GM19240 (cell line): ENCODE results near the gene KCTD18.

Source experiments
- DNase-seq: peaks from one replicate; pipeline ENCODE4 v3.0.0; 2011; ENCODE audit warnings: low spot score; ENCODE audit not compliant: insufficient read length

The KCTD18 gene

GRCh38 chr2:200486529-200486928 is 23.3 kb downstream of the KCTD18 start:
- DNase-seq: no peak

GRCh38 chr2:200484934-200485333 is 24.9 kb downstream of the KCTD18 start:
- DNase-seq: no peak

- DNase-seq: no peak
Measured at GRCh38 chr2:200483729-200484198, 26.1 kb downstream of the KCTD18 start.

GRCh38 chr2:200482194-200482593 is 27.7 kb downstream of the KCTD18 start:
- no peak for DNase-seq

DNA sequence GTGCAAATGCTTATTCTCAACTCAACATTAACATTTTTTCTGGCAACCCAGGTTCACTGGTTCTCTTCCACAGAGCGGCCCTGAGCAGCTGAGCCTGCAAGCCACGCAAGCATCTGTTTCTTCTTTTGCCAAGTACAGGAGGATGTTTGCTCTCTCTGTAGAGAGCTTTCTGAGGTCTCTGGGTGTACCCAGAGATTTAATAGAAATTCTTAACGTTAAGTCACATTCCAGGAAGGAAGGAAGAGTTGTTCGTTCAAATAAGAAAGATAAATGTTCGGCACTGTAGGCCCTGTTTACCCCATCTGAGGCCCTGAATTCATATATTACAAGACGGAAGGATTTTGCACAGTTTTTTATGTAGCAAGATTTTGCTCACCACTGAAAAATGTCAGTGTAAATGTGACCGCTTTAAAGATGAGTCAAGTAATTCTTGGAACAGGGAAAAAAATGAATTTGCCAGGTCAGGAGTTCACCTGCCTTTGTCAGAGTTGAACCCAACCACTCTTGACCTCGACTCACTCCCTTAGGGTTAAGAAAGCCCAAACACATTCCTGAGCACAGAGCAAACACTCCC is 30.1 kb downstream of the KCTD18 start:
- no peak for DNase-seq

DNA sequence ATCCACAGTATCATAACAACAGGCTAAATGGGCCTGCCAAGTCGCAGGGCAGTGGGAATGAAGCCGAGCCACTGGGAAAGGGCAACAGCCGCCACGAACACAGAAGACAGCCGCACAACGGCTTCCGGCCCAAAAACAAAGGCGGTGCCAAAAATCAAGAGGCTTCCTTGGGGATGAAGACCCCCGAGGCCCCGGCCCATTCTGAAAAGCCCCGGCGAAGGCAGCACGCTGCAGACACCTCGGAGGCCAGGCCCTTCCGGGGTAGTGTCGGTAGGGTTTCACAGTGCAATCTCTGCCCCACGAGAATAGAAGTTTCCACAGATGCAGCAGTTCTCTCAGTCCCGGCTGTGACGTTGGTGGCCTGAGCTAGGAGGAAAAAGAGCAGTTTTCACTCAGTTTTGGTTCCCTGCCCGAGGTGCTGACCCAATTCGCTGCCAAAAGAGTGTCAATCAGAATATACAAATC is 32.2 kb downstream of the KCTD18 start:
- DNase-seq: no peak

DNA sequence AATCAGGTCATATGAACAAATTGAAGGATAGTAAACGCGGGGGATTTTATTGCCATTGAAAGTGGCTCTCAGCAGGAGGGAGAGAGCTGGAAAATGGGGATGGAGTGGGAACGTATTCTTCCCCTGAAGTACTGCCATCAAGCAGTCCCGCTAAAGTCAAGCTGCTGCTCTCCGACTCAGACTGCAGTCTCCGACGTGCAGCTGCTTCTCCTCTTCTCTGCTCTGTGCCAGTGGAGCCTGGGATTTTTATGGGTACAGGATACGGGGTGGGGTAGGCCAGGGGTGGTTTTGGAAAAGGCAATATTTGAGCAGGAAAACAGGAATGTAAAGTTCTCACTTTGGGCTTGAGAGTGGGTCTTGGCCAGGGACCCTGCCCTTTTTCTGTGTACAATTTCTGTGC is 33.0 kb downstream of the KCTD18 start:
- DNase-seq: no peak

DNA sequence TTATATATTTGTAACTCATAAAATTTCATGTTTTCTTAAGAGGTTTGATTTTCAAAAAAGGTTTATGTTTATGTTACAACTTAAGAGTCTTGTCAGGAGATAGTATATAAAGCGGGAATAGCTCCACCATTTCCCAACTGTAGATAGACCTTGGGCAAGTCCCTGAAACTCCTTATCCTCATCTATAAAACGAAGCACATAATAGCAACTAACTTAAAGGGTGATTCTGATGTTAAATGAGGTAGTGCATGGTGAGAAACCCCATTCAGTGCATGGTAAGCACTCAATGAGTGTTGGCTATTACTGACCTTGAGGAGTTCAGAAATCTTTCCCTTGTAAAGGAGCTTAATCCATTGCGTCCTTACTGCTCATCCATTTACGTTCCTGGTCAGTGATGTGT is 34.1 kb downstream of the KCTD18 start:
- DNase-seq: no peak

DNA sequence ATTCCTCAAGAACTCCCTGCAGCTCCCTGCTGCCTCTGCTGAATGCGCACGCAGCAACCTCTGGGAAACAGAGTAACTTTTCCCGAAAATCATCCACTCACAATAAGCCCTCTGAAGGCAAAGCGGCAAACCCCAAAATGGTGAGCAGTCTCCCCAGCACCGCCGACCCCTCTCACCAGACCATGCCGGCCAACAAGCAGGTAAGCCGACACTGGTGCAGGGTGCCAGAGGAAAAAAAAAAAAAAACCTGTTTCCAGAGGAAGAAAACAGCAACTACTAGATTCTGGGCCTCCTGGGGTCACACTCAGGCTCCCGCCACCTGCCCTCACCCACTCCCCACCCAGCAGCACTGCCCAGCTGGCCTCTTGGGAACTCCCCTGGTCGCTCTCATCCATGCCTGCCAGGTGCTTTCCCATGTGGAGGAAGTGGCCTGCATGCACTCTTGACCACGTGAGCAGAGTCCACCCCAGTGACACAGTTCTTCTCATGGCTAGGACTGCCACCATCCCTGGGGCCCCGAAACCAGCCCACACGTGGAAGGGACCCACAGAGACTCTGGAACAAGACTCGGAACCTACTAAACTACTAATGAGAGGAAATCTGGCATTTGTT is 36.9 kb downstream of the KCTD18 start:
- DNase-seq: no peak

GRCh38 chr2:200471928-200472645 is 37.8 kb downstream of the KCTD18 start:
- DNase-seq: no peak

DNA sequence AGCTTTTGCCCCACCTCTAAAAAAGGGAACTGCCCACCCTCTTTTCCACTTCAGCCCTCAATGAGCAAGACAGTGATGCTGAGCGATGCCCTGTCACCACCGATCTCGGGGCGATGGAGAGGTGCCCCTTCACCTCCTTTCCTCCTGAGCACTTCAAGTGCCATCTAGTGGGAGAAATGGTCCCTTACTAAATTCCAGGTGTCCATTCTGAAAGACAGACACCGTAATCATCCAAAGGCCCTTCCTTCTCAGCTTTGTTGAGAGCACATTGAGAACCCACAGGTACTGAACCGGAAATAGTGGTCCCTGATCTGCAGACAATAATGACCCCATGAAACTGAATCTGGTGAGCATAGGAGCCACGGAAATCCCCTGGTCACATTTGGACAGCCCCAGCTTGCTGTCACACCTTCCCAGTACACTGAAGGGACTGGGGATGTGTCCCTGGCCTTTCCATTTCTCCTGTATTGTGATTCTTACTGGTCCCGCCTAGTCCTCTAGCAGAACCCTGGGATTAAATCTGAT is 38.5 kb downstream of the KCTD18 start:
- DNase-seq: no peak

- no peak for DNase-seq
Measured at GRCh38 chr2:200470230-200470629, 39.6 kb downstream of the KCTD18 start.

DNA sequence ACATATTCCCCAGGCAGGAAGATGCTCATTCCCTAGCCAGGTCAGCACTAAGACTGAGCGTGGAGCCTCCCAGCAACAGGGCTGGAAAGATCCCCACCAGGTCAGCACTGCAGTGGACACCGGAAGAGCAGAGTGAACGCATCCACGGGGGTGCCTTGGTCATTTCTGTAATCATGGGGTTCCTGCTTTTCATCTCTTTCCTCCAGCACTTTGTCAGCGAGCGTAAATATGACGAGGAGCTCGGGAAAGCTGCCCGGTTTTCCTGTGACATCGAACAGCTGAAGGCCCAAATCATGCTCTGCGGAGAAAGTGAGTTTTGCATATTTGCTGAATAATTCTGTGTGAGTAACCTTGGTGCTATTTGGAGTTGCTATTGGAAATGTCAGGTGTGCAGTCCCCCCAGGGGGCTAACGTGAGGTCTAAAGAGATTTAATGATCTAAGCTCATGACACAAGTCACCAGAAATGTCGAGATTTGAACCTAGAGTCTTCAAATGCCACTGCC is 40.1 kb downstream of the KCTD18 start:
- DNase-seq: no peak

DNA sequence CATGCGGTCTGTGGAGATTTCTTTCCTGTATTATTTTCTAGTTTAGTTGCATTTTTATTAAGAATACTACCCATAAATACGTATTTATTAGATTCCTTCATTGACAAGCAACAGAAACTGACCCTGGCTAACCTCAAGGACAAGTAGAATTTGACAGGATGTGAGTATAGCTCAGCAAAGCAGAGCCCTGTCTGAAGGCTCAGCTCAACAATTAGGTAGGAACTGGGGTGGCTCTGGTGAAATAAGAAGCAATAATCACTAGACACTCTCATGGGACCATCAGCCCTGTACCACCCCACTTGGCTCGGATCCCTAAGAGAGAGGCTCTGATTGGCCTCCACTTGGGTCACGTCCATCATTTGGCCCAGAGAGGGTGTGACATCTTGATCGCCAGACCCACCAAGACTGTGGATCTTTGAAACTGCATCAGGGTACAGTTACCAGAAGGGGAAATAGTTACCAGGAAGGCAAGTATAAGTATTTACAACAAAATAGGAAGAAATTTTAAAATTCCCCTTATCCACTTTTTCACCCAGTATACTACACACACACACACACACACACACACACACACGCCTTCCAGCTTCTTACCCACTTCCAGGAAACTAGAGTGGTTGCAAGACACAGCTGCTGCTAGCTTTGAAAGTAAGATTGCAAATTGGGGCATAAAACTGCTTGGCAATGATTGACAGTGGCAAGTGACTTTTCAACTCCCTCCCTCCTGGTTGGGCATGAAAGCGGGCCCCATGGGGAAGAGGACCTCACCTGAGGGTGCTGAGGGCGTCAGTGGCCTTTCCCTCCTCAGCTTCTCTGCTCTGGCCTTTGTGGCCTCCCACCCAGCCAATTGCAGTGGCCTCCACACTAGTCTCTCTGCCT is 41.8 kb downstream of the KCTD18 start:
- DNase-seq: no peak

DNA sequence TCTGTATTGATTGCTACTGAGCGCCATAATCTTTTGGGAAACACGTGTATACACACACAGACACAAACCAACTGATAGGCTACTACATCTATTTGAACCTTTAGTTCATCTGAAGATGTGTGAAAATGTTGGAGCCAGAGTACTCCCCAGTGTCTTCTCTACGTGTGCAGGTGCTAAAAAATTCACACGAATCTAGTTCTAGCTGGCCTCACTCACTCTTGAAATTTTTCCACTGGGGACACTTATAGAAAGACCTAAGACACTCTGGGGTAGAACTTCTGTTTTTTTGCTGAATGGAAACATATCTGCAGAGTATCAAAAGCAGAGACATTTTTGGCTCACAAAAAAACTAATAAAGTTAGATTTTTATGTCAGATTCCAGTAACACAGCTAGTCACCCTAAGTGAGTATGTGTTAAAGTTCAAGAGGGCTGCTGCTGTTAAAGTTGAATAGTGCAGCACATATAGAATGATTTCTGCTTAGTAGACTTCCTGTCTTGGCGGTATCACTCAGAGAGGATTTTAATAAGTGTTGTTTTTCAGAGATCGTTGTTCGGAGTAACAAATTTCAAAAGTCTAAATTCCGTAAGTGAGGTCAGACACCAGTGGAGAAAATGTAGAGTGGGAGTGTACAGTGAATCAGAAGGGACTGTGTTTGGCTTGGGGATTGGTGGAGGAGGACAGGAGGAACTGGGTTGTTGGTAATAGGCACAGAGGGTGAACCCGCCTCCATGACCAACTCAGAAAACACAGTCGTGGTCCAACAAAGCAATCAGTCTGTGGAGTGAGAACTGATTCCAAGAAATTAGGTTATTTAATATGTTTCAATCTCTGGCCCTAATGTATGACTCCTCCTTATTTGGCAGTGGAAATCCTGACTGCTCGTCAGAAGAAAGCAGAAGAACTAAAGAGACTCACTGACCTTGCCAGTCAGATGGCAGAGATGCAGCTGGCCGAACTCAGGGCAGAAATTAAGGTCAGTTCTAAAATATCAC is 43.1 kb downstream of the KCTD18 start:
- no peak for DNase-seq

GRCh38 chr2:200463452-200463851 is 46.4 kb downstream of the KCTD18 start:
- no peak for DNase-seq

DNA sequence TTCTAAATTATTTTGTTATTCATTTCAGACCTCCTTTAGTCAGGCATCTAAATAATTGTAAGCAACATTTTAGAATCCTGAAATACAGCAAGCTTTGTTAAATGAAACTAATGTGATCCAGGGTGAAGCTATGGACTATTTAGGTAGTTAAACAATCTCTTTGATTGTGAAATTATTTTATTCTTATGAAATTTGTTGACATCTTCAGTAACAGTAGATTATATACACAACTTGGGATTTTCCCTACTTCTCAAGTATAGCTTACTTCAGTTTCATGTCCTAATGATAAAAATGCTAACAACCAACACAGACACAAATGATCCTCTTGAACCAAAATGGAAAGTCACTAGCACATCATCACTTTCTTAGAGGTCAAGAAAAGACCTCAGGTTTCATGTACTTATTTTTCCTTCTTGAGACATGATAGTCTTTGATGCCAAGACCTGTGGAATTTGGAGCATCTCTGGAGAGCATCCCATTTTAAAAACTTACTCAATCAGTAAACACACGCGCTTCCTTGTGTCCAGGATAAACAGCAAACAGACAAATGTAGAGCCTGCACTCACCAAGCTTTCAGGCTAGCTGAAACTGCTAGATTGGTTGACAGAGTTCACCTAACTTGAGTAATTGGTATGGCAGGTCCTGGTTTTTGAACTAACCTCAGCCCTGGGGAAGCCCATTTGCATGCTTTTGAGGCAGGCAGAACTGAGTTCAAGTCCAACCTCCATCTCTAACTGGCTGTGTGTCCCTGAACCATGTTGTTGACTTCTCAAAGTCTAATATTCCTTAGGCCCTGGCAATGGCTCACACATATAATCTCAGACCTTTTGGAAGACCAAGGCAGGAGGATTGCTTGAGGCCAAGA is 47.8 kb downstream of the KCTD18 start:
- no peak for DNase-seq

GRCh38 chr2:200459101-200459500 is 50.8 kb downstream of the KCTD18 start:
- no peak for DNase-seq

- DNase-seq: no peak
Measured at GRCh38 chr2:200456567-200456966, 53.3 kb downstream of the KCTD18 start.
